GM19455 (cell line): ENCODE data around the gene NOCT.
"Not testable (repeated sequence)": the region's sequence is repeated elsewhere in the genome, so short reads cannot be mapped to it uniquely, and the experiment has no call there.

ENCODE experiments used
- ATAC-seq: cut with Tn5 transposase; IDR thresholded peaks from one replicate; pipeline ENCODE4 v1.9.1; 2021; ENCODE audit not compliant: unreplicated experiment

The NOCT gene

DNA sequence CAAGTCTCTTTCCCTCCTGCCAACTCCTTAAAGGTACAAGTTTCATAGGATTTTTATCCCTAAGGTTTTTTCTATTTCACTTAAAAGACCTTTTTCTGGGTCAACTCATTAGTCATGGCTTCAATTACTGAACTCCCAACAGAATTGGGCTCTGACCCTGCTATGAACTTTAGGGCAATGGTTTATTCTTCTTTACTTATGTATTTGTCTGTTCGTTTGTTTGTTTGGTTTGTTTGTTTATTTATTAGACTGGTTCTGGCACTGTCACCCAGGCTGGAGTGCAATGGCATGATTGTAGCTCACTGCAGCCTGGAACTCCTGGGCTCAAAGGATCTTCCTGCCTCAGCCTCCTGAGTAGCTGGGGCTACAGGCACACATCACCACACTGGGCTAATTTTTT lies 5.9 kb upstream of the NOCT start:
- ATAC-seq = no peak

DNA sequence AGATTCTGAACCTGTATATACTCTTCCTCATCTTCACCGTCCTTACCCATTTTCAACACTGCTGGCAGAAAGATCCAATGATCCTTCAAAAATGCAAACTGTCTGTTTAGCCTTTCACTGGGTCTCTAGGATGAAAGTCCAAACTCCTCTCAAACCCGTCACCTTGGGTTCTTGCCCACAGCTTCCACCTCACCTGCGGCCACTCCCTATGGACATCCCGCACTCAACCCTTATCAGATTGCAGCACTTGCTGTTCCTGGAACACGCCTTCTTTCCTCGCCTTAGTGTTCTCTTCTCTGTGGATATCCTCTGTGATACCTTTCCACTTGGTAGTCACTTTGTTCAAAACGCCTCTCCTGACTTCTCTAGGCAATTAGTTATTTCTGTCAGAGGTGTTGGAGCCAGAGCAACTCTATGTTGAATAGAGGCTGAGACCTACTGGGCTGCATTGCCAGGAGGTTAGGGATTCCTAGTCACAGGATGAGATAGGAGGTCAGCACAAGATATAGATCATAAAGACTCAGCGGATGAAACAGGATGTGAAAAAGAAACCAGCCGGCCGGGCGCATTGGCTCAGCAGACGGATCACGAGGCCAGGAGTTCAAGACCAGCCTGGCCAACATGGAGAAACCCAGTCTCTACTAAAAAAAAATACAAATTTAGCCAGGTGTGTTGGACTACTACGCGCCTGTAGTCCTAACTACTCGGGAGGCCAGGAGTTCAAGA lies 4.2 kb upstream of the NOCT start:
- no peak for ATAC-seq

- ATAC-seq = peak; percentile 1
Measured at GRCh38 chr4:139014371-139015268, 961 bp upstream of the NOCT start.

GRCh38 chr4:139015948-139016471 lies 429 bp downstream of the NOCT start:
- ATAC-seq = peak; percentile 47

DNA sequence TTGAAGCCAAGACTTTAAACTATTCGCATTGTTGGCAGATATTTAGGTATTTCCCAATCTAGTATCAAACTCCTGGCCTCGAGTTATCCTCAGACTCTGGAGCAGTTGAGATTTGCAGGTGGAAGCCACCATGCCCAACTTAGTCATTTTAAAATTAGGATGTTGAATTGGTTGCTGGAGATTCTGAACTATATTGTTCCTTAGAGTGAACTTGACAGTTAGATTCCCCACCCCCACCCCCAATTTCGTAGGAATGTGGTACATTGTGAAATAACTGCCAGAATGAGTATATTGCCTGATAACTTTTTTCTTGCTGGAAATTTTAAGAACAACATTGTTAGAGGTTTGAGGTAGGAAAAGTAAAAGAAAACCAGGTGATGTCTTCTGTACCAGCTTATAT lies 2.3 kb downstream of the NOCT start:
- no peak for ATAC-seq

- ATAC-seq = no peak
Measured at GRCh38 chr4:139018501-139018900, 2.9 kb downstream of the NOCT start.

- ATAC-seq = no peak
Measured at GRCh38 chr4:139018971-139019758, 3.6 kb downstream of the NOCT start.

- no peak for ATAC-seq
Measured at GRCh38 chr4:139020384-139020783, 4.8 kb downstream of the NOCT start.

- ATAC-seq = not testable (repeated sequence)
Measured at GRCh38 chr4:139021071-139021470, 5.5 kb downstream of the NOCT start.

DNA sequence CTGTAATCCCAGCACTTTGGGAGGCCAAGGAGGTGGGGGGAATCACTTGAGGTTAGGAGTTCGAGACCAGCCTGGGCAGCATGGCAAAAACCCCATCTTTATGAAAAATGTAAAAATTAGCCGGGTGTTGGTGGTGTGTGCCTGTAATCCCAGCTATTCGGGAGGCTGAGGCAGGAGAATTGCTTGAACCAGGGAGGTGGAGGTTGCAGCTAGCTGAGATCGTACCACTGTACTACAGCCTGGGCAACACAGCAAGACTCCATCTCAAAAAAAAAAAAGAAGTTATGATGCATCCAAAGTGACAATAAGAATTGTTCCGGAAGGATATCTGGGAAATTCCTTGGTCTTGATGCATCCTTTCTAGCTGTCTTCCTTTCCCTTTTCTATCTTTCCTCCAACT lies 7.3 kb downstream of the NOCT start:
- ATAC-seq = no peak

DNA sequence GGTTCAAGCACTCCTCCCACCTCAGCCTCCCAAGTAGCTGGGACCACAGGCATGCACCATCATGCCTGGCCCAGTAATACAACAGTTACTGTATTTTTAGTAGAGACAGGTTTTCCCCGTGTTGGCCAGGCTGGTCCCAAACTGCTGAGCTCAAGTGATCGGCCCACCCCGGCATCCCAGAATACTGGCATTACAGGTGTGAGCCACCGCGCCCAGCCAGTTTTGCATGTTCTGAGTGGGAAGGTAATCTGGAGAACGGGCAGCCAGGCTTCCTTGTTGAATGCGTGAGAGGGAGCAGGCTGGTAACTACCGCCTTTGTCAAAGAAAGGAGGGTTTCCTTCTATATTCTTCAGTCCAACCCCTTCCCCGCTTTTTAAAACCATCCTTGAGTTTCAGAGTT lies 9.1 kb downstream of the NOCT start:
- no peak for ATAC-seq

GRCh38 chr4:139025841-139026240 lies 10.3 kb downstream of the NOCT start:
- ATAC-seq = no peak

DNA sequence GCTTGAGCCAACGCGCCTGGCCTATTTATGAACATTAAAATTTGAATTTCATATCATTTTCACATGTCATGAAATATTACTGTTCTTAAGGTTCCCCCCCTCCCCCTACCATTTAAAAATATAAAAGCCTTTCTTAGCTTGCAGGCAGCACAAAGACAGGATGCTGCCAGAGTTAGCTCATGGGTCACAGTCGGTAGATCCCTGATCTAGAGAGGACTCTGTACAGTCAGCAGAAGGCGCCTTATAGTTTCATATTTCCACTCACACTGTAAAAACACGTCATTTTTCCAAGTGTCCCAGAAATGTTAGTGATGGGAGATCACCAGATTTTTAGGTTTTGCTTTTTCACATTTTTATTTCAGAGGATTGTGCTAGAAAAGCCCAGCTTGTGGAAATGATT lies 12.2 kb downstream of the NOCT start:
- no peak for ATAC-seq

GRCh38 chr4:139028191-139028661 lies 12.6 kb downstream of the NOCT start:
- no peak for ATAC-seq

DNA sequence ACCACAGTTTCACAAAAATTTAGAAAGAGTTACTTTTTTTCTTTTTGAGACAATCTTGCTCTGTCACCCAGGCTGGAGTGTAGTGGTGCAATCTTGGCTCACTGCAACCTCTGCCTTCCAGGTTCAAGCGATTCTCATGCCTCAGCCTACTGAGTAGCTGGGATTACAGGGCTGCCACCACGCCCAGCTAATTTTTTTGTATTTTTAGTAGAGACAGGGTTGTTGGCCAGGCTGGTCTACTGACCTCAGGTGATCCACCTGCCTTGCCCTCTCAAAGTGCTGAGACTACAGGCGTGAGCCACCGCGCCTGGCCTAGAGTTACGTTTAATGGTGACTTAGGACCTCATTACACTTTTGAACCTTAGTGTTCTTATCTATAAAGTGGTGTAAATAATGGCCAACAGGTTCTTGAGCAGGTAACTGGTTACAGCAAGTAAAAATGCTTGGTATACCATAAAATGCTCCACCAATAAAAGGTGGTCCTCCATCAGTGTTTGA lies 14.3 kb downstream of the NOCT start:
- ATAC-seq = not testable (repeated sequence)

- ATAC-seq = peak; percentile 64
Measured at GRCh38 chr4:139030614-139031235, 15.1 kb downstream of the NOCT start.

GRCh38 chr4:139035650-139036049 lies 20.1 kb downstream of the NOCT start:
- ATAC-seq = no peak

GRCh38 chr4:139036885-139037284 lies 21.3 kb downstream of the NOCT start:
- ATAC-seq = no peak

- ATAC-seq = no peak
Measured at GRCh38 chr4:139038874-139039443, 23.4 kb downstream of the NOCT start.

DNA sequence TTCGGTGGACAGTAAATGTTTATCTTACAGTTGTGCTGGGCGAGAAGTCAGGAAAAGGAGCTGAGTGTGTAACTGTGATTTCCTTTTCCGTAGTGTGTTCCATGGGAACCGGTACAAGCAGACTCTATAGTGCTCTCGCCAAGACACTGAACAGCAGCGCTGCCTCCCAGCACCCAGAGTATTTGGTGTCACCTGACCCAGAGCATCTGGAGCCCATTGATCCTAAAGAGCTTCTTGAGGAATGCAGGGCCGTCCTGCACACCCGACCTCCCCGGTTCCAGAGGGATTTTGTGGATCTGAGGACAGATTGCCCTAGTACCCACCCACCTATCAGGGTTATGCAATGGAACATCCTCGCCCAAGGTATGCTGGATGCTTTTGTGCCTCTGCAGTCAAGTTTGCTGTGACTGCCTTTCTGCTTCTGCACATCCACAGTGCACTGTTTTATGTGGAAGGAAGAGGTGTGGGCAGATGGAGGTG lies 27.4 kb downstream of the NOCT start:
- ATAC-seq = no peak
